ENCODE data around the gene CPB2. TPM values are rescaled to one million over a fixed set of nuclear protein-coding genes. Genes with fewer than 3 reads are reported as not detected.

CPB2 gene
- total and polyA plus RNA-seq, 4 donors = 175 to 997 (median 504) TPM

GRCh38 chr13:46085737-46086136 is 19.1 kb downstream of the CPB2 start:
- Histone ChIP-seq H3K4me1 (ENCODE audit: control insufficient read depth in 4 of 4, insufficient read depth in 4 of 4, low read length in 3 of 4) (peaks cover 0 to 5% (median 2%) of the 10 kb centered on the region in 4 donors), H3K9me3 (ENCODE audit: control insufficient read depth in 4 of 4, low read length in 3 of 4) (no peaks in the 10 kb centered on the region), H3K36me3 (ENCODE audit: control insufficient read depth in 4 of 4, insufficient read depth in 3 of 4, low read depth in 1 of 4, low read length in 3 of 4) (peaks cover 9 to 60% (median 54%) of the 10 kb centered on the region in 4 donors), H3K9ac (ENCODE audit: low read depth in 1 of 2, low read length in 2 of 2) (no peak overlapping the region), H3K27me3 (ENCODE audit: control insufficient read depth in 4 of 4, insufficient read depth in 4 of 4, low read length in 3 of 4) (no peaks in the 10 kb centered on the region), H3K4me3 (ENCODE audit: low read depth in 1 of 3, low read length in 3 of 3) (no peak overlapping the region), H3K27ac (ENCODE audit: low read depth in 1 of 2, low read length in 2 of 2) (no peak overlapping the region)
- WGBS = 96% methylated on average over 13 of the region's 13 CpGs
- TF ChIP-seq RAD21 (IDR thresholded peaks at IDR 0.05) (no peak), GABPA (IDR thresholded peaks at IDR 0.05 in 1 of 2, conservative IDR thresholded peaks at IDR 0.05 in 1 of 2) (no peak), JUND (IDR thresholded peaks at IDR 0.05) (no peak), RXRA (IDR thresholded peaks at IDR 0.05) (no peak), HNF4G (IDR thresholded peaks at IDR 0.05) (no peak), NR2F2 (IDR thresholded peaks at IDR 0.05) (no peak), FOXA2 (IDR thresholded peaks at IDR 0.05) (no peak), MAX (IDR thresholded peaks at IDR 0.05) (no peak), FOXA1 (IDR thresholded peaks at IDR 0.05) (no peak), REST (IDR thresholded peaks at IDR 0.05) (no peak), EGR1 (IDR thresholded peaks at IDR 0.05; ENCODE audit: low read depth in 2 of 2) (no peak), ATF3 (IDR thresholded peaks at IDR 0.05) (no peak), SP1 (IDR thresholded peaks at IDR 0.05) (no peak), TAF1 (conservative IDR thresholded peaks at IDR 0.05) (no peak), YY1 (IDR thresholded peaks at IDR 0.05) (no peak), ZBTB33 (IDR thresholded peaks at IDR 0.05) (no peak), CTCF (IDR thresholded peaks at IDR 0.05; ENCODE audit: low read depth, low read length, missing input control) (no peak), HNF4A (conservative IDR thresholded peaks at IDR 0.05) (no peak)
- DNase-seq (ENCODE audit: low spot score) = no peak

Data from liver (tissue), 9 donors.